GM23338 (cell line): ENCODE data around the gene FAM89B. TPM values are rescaled to one million over a fixed set of nuclear protein-coding genes. Genes with fewer than 3 reads are reported as not detected.

Experiments
- ATAC-seq: fragments of 200-7000 bp; cut with Tn5 transposase; 3 replicates; pipeline ENCODE4 v1.9.1; 2020
- DNase-seq: peaks from one replicate; pipeline ENCODE4 v3.0.0-alpha.2; 2015; ENCODE audit warnings: low spot score
- H2AFZ ChIP-seq: fragments of 200-600 bp; sonication (generic); 2 replicates; pipeline ENCODE4 v1.8.0; 2016; ENCODE audit warnings: antibody characterized with exemption, mild to moderate bottlenecking, moderate library complexity
- H3F3A ChIP-seq: fragments of 200-600 bp; sonication (generic); replicated peaks from 2 replicates; pipeline ENCODE4 v1.8.0; 2017; ENCODE audit warnings: antibody characterized with exemption, mixed run types, low read depth
- H3K27ac ChIP-seq: fragments of 200-600 bp; sonication (generic); 2 replicates; pipeline ENCODE4 v1.6.1; 2016; ENCODE audit warnings: low read depth
- H3K27me3 ChIP-seq: fragments of 200-600 bp; sonication (generic); 2 replicates; pipeline ENCODE4 v1.8.0; 2016; ENCODE audit warnings: mild to moderate bottlenecking, mixed run types, moderate library complexity; ENCODE audit not compliant: insufficient read depth
- H3K36me3 ChIP-seq: fragments of 200-600 bp; sonication (generic); 2 replicates; pipeline ENCODE4 v1.8.0; 2016; ENCODE audit warnings: mild to moderate bottlenecking; ENCODE audit not compliant: insufficient read depth
- H3K4me1 ChIP-seq: fragments of 200-600 bp; sonication (generic); 2 replicates; pipeline ENCODE4 v1.8.0; 2016; ENCODE audit warnings: mild to moderate bottlenecking, moderate library complexity; ENCODE audit not compliant: insufficient read depth
- H3K4me2 ChIP-seq: fragments of 200-600 bp; sonication (generic); 2 replicates; pipeline ENCODE4 v1.7.1; 2017; ENCODE audit warnings: mixed run types
- H3K4me3 ChIP-seq: fragments of 200-600 bp; sonication (generic); 2 replicates; pipeline ENCODE4 v1.6.1; 2016; ENCODE audit warnings: mixed run types
- H3K79me2 ChIP-seq: fragments of 200-600 bp; sonication (generic); replicated peaks from 2 replicates; pipeline ENCODE4 v1.8.0; 2017; ENCODE audit warnings: mild to moderate bottlenecking; ENCODE audit not compliant: insufficient read depth
- H3K9me2 ChIP-seq: fragments of 200-600 bp; sonication (generic); 2 replicates; pipeline ENCODE4 v1.8.0; 2017; ENCODE audit not compliant: insufficient read depth
- H4K20me1 ChIP-seq: fragments of 200-600 bp; sonication (generic); replicated peaks from 2 replicates; pipeline ENCODE4 v1.8.0; 2017; ENCODE audit warnings: mild to moderate bottlenecking; ENCODE audit not compliant: insufficient read depth
- H3K27ac Mint-ChIP-seq: 2 replicates; pipeline ENCODE4 v1.8.0; 2020; ENCODE audit warnings: inconsistent platforms, mild to moderate bottlenecking, moderate library complexity, mixed read lengths
- H3K27me3 Mint-ChIP-seq: 3 replicates; pipeline ENCODE4 v1.8.0; 2022; ENCODE audit warnings: low read depth, mild to moderate bottlenecking, moderate library complexity, mixed read lengths, inconsistent platforms; ENCODE audit not compliant: insufficient read depth, poor library complexity
- H3K36me3 Mint-ChIP-seq: 3 replicates; pipeline ENCODE4 v1.8.0; 2021; ENCODE audit warnings: low read depth, mild to moderate bottlenecking, inconsistent platforms, moderate library complexity, mixed read lengths
- H3K4me1 Mint-ChIP-seq: 3 replicates; pipeline ENCODE4 v1.8.0; 2020; ENCODE audit warnings: mild to moderate bottlenecking, inconsistent platforms, mixed read lengths
- H3K4me3 Mint-ChIP-seq: 3 replicates; pipeline ENCODE4 v1.8.0; 2021; ENCODE audit warnings: moderate library complexity, mild to moderate bottlenecking, inconsistent platforms, mixed read lengths
- H3K9me3 Mint-ChIP-seq: 3 replicates; pipeline ENCODE4 v1.8.0; 2020; ENCODE audit warnings: moderate library complexity, mild to moderate bottlenecking, inconsistent platforms, mixed read lengths
- CREB1 ChIP-seq: fragments of 250-450 bp; sonication (Bioruptor Pico); IDR thresholded peaks from 2 replicates; pipeline ENCODE4 v1.5.0; 2020; ENCODE audit warnings: low read depth, mild to moderate bottlenecking, moderate library complexity
- ETS1 ChIP-seq: IDR thresholded peaks from 2 replicates; pipeline ENCODE4 v1.6.1; 2016; ENCODE audit warnings: antibody characterized with exemption
- EZH2phosphoT487 ChIP-seq: fragments of 200-600 bp; sonication (generic); IDR thresholded peaks from one replicate; pipeline ENCODE4 v1.8.1; 2018; ENCODE audit warnings: antibody characterized with exemption; ENCODE audit not compliant: unreplicated experiment
- NANOG ChIP-seq: IDR thresholded peaks from 2 replicates; pipeline ENCODE4 v1.6.1; 2016; ENCODE audit warnings: antibody characterized with exemption, borderline replicate concordance
- ZNF462 ChIP-seq: fragments of 250-450 bp; sonication (Bioruptor Pico); IDR thresholded peaks from 2 replicates; pipeline ENCODE4 v1.5.0; 2020; ENCODE audit warnings: mild to moderate bottlenecking, moderate library complexity
- polyA plus RNA-seq: library from polyadenylated mRNA; unstranded; fragments of >200 nt; fragmentation: Nextera tagmentation; extraction: Ambion mirVana; gene quantifications from 2 replicates; pipeline ENCODE4 v1.2.1, GENCODE V29; 2016
- total RNA-seq: library from RNA; depleted of rRNA; stranded (reverse); fragments of >200 nt; shearing (Covaris generic); gene quantifications from 2 replicates; pipeline ENCODE4 v1.2.3, GENCODE V29; 2014

FAM89B gene
- total and polyA plus RNA-seq, 2 experiments from 2014 or later: 13.0 to 18.2 TPM

GRCh38 chr11:65620666-65621065, 48.3 kb downstream of the FAM89B start:
- Histone ChIP-seq H4K20me1 (peaks cover 14% of the 10 kb centered on the region), H3K79me2 (peaks cover 17% of the 10 kb centered on the region), H3K27ac (no peak overlapping the region), H2AFZ (no peak overlapping the region), H3K4me1 (peaks cover 6% of the 10 kb centered on the region; the same call in 1 of the 2 replicates), H3K9me2 (no peaks in the 10 kb centered on the region), H3F3A (peaks cover 3% of the 10 kb centered on the region; the same call in 1 of the 2 replicates), H3K4me2 (no peak overlapping the region), H3K36me3 (no peaks in the 10 kb centered on the region; the same call in 1 of the 2 replicates), H3K4me3 (no peak overlapping the region), H3K27me3 (no peaks in the 10 kb centered on the region)
- Mint-ChIP-seq H3K9me3 (no peaks in the 10 kb centered on the region; the same call in 2 of the 3 replicates), H3K27me3 (peaks cover 18% of the 10 kb centered on the region), H3K36me3 (peaks cover 35% of the 10 kb centered on the region), H3K27ac (no peak overlapping the region), H3K4me3 (no peak overlapping the region), H3K4me1 (peaks cover 8% of the 10 kb centered on the region)
- ATAC-seq (no peak), DNase-seq (no peak)
- TF ChIP-seq NANOG: no peak
- TF ChIP-seq ETS1: no peak
- no peak for TF ChIP-seq ZNF462 (CRISPR knock-in tag)
- no peak for TF ChIP-seq EZH2phosphoT487
- TF ChIP-seq CREB1: no peak
